ENCODE measurements around the gene TNFRSF8.

Gene TNFRSF8

DNA sequence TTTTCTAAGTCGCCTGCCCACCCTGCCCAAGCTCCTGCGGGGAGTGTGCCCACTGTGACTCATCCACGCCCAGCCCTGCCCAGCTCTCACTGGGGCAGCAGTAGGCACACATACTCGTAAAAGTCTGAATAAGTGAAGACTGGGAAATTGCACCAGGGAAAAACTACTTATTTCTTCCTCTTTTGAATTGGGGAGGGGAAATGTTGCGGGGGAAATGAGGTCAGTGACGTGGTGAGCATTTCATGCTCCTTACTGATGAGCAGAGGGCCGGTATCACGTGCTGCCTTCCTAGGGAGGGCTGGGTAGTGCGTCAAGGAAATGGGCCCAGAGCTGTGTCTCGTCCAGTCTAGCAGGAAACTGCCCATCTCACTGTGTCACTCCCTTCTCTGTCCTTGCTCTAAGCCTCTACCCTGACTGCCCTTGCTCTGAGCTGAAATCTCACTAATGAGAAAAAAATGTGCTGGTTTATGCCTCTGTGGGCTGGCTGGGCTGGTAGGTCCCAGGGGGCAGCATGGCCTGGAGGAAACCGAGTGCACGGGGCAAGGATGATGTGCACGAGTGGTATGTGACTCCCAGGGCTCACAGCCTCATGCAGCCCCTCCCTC lies 90.2 kb downstream of the TNFRSF8 start:
- H2AFZ ChIP-seq (ENCODE audit: low read depth, low read length, severe bottlenecking), result no peak overlapping the region

DNA sequence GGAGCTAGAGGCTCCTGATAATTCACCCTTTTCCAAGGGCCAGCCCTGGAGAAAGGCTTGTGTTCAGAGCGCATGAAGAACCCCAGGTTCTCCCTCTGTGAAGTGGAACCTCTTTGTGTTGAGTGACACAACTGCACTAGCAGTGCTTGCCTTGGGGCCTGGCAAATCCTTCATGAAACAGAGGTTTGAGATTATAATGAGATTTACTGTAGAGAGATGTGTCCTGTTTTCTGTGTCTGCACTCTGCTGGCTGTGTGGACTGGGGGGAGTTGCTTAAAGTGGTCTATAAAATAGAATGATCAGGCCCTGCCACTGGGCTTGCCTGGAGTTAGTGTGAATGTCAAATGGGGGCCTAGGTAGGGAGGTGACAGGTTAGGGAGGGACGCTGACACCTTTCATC lies 92.2 kb downstream of the TNFRSF8 start:
- H3F3A ChIP-seq (ENCODE audit: insufficient read depth), result peaks cover 22% of the 10 kb centered on the region
- H3K27me3 ChIP-seq (ENCODE audit: low read length), result no peaks in the 10 kb centered on the region
- H2AFZ ChIP-seq (ENCODE audit: low read depth, low read length, severe bottlenecking), result no peak overlapping the region
- no peaks in the 10 kb centered on the region for H3K9me2 ChIP-seq (replicated peaks; ENCODE audit: insufficient read depth, low read length)
- H4K20me1 ChIP-seq (ENCODE audit: low read depth, low read length), result no peaks in the 10 kb centered on the region
- no peaks in the 10 kb centered on the region for H3K79me2 ChIP-seq (ENCODE audit: insufficient read depth, low read length)
- H3K9ac ChIP-seq (ENCODE audit: low read length), result no peak overlapping the region
- no peak overlapping the region for H3K4me2 ChIP-seq (ENCODE audit: low read depth, low read length, poor library complexity, severe bottlenecking)
- TF ChIP-seq EZH2phosphoT487 (conservative IDR thresholded peaks at IDR 0.05; ENCODE audit: low read length), result no peak
- TF ChIP-seq, protein P1, sequence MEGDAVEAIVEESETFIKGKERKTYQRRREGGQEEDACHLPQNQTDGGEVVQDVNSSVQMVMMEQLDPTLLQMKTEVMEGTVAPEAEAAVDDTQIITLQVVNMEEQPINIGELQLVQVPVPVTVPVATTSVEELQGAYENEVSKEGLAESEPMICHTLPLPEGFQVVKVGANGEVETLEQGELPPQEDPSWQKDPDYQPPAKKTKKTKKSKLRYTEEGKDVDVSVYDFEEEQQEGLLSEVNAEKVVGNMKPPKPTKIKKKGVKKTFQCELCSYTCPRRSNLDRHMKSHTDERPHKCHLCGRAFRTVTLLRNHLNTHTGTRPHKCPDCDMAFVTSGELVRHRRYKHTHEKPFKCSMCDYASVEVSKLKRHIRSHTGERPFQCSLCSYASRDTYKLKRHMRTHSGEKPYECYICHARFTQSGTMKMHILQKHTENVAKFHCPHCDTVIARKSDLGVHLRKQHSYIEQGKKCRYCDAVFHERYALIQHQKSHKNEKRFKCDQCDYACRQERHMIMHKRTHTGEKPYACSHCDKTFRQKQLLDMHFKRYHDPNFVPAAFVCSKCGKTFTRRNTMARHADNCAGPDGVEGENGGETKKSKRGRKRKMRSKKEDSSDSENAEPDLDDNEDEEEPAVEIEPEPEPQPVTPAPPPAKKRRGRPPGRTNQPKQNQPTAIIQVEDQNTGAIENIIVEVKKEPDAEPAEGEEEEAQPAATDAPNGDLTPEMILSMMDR (IDR thresholded peaks at IDR 0.05; ENCODE audit: insufficient read depth, low read length, poor library complexity, severe bottlenecking), result no peak
- no peak overlapping the region for H3K4me3 ChIP-seq (ENCODE audit: insufficient read depth, low read length, poor library complexity, severe bottlenecking)
- no peak overlapping the region for H3K27ac ChIP-seq (ENCODE audit: low read depth, low read length)
- H3K36me3 ChIP-seq (ENCODE audit: low read length), result no peaks in the 10 kb centered on the region
- no peaks in the 10 kb centered on the region for H3K9me3 ChIP-seq (ENCODE audit: insufficient read depth, low read length)

More for the DNA sequence above, 90.2 kb downstream of the TNFRSF8 start:
- H3K9me2 ChIP-seq (replicated peaks; ENCODE audit: insufficient read depth, low read length), result no peaks in the 10 kb centered on the region
- H3K4me3 ChIP-seq (ENCODE audit: insufficient read depth, low read length, poor library complexity, severe bottlenecking), result no peak overlapping the region
- no peak overlapping the region for H3K9ac ChIP-seq (ENCODE audit: low read length)
- H3F3A ChIP-seq (ENCODE audit: insufficient read depth), result peaks cover 38% of the 10 kb centered on the region
- no peaks in the 10 kb centered on the region for H3K36me3 ChIP-seq (ENCODE audit: low read length)
- H4K20me1 ChIP-seq (ENCODE audit: low read depth, low read length), result no peaks in the 10 kb centered on the region
- no peak overlapping the region for H3K4me2 ChIP-seq (ENCODE audit: low read depth, low read length, poor library complexity, severe bottlenecking)
- H3K27ac ChIP-seq (ENCODE audit: low read depth, low read length), result no peak overlapping the region
- TF ChIP-seq, protein P1 (IDR thresholded peaks at IDR 0.05; ENCODE audit: insufficient read depth, low read length, poor library complexity, severe bottlenecking), result no peak
- no peak for TF ChIP-seq EZH2phosphoT487 (conservative IDR thresholded peaks at IDR 0.05; ENCODE audit: low read length)
- no peaks in the 10 kb centered on the region for H3K79me2 ChIP-seq (ENCODE audit: insufficient read depth, low read length)
- H3K9me3 ChIP-seq (ENCODE audit: insufficient read depth, low read length), result no peaks in the 10 kb centered on the region
- no peaks in the 10 kb centered on the region for H3K27me3 ChIP-seq (ENCODE audit: low read length)

DNA sequence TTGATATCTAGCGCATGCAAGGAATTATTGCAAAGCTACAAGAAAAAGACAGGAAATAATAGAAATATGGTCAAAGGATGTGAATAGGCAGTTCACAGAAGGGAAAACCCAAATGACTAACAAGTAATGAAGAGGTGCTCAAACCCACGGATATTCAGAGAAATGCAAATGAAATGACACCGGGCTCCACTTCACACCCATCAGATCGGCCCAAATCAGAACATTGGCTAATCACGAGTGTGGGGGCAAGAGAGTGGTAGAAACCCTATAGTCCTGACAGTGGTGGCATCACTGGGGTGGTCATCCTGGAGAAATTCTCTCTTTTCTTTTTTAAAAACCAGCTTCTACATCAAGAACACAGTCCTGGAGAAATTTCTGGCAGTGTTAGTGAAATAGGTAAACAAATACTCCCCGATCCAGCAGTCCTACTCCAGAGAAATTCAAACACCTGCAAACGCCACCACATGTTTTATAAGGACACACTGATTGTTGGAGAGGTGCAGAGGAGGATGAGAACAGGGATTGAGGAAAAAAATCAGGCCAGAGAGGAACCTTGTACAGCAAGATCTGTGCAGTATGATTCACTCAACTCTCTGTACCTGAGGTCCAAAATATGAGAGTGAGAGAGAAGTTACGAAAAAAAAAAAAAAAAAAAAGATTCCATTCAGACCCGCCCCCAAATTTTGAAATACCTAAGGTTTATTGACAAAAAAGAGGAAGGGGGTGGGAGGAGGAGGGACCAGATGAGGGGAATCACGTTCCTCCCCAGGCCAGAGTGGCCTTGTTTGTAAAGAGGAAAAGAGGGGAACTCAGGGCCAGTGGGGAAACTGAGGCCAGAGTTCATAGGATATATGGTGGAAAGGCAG lies 94.5 kb downstream of the TNFRSF8 start:
- Histone ChIP-seq H3K36me3 (ENCODE audit: low read length) (no peaks in the 10 kb centered on the region), H4K20me1 (ENCODE audit: low read depth, low read length) (no peaks in the 10 kb centered on the region), H3K79me2 (ENCODE audit: insufficient read depth, low read length) (no peaks in the 10 kb centered on the region), H3K9ac (ENCODE audit: low read length) (no peak overlapping the region), H3K9me2 (replicated peaks; ENCODE audit: insufficient read depth, low read length) (no peaks in the 10 kb centered on the region), H3K4me2 (ENCODE audit: low read depth, low read length, poor library complexity, severe bottlenecking) (no peak overlapping the region), H3K27me3 (ENCODE audit: low read length) (no peaks in the 10 kb centered on the region), H3F3A (ENCODE audit: insufficient read depth) (0 out of 2 replicates have a peak, but pooled peaks cover 4% of the 10 kb centered on the region), H2AFZ (ENCODE audit: low read depth, low read length, severe bottlenecking) (no peak overlapping the region), H3K9me3 (ENCODE audit: insufficient read depth, low read length) (no peaks in the 10 kb centered on the region), H3K4me3 (ENCODE audit: insufficient read depth, low read length, poor library complexity, severe bottlenecking) (no peak overlapping the region), H3K27ac (ENCODE audit: low read depth, low read length) (no peak overlapping the region)
- TF ChIP-seq, protein P1 (IDR thresholded peaks at IDR 0.05; ENCODE audit: insufficient read depth, low read length, poor library complexity, severe bottlenecking), result no peak
- TF ChIP-seq EZH2phosphoT487 (conservative IDR thresholded peaks at IDR 0.05; ENCODE audit: low read length), result no peak

All from SU-DHL-6 (cell line).